ENCODE results near the gene ZNF202.
"Not testable (repeated sequence)": the region's sequence is repeated elsewhere in the genome, so short reads cannot be mapped to it uniquely, and the experiment has no call there.

The ZNF202 gene

GRCh38 chr11:123757976-123758375 is 16.5 kb upstream of the ZNF202 start:
- no peak overlapping the region for H3K4me3 ChIP-seq (ENCODE audit: low read depth, low read length)
- TF ChIP-seq, protein P1, sequence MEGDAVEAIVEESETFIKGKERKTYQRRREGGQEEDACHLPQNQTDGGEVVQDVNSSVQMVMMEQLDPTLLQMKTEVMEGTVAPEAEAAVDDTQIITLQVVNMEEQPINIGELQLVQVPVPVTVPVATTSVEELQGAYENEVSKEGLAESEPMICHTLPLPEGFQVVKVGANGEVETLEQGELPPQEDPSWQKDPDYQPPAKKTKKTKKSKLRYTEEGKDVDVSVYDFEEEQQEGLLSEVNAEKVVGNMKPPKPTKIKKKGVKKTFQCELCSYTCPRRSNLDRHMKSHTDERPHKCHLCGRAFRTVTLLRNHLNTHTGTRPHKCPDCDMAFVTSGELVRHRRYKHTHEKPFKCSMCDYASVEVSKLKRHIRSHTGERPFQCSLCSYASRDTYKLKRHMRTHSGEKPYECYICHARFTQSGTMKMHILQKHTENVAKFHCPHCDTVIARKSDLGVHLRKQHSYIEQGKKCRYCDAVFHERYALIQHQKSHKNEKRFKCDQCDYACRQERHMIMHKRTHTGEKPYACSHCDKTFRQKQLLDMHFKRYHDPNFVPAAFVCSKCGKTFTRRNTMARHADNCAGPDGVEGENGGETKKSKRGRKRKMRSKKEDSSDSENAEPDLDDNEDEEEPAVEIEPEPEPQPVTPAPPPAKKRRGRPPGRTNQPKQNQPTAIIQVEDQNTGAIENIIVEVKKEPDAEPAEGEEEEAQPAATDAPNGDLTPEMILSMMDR (IDR thresholded peaks at IDR 0.05; ENCODE audit: insufficient read depth, low read depth, low read length, missing control alignments), result no peak
- DNase-seq (ENCODE audit: low read depth), result no peak

DNA sequence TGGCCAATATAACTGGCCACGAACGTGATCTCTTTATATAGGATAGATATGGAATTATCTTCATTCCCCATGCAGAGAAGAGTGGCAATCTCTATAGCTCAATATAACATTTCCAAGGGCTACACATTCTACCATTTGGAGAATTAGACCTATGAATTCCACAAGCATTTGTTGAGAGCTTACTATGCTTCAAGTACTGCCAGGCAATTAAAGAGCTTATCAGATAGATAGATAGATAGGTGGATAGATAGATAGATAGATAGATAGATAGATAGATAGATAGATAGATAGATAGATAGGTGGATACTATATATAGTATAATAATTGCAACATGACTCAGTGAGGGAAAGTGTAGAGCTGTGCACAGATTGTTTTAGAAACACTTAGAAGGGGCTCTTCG is 14.4 kb upstream of the ZNF202 start:
- TF ChIP-seq, protein P1 (IDR thresholded peaks at IDR 0.05; ENCODE audit: insufficient read depth, low read depth, low read length, missing control alignments), result no peak
- no peak for DNase-seq (ENCODE audit: low read depth)

DNA sequence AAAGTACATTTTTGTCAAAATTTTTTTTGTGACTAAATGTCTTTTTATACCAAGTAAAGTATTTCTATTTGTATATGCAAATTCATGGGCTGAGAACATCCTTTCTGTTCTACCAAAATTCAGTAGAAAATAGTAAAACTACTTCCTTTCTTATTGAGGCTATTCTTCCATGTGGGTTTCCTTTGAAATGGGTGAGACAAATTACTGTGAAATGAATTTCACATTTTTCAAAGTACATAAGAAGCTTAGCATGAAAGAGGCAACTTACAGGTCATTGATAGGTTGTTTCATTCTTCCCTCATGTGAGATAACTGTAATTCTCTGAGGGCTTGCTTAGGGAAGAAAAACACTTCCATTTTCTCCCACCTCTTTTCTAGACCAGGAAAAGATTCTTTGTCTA is 13.9 kb upstream of the ZNF202 start:
- TF ChIP-seq, protein P1 (IDR thresholded peaks at IDR 0.05; ENCODE audit: insufficient read depth, low read depth, low read length, missing control alignments), result no peak
- DNase-seq (ENCODE audit: low read depth), result no peak
- no peak overlapping the region for H3K4me3 ChIP-seq (ENCODE audit: low read depth, low read length)

More for the DNA sequence above, 14.4 kb upstream of the ZNF202 start:
- H3K4me3 ChIP-seq (ENCODE audit: low read depth, low read length), result no peak overlapping the region

- TF ChIP-seq, protein P1 (IDR thresholded peaks at IDR 0.05; ENCODE audit: insufficient read depth, low read depth, low read length, missing control alignments), result no peak
- no peak for DNase-seq (ENCODE audit: low read depth)
- no peak within 1 kb of the TSS for H3K4me3 ChIP-seq (ENCODE audit: low read depth, low read length)
Measured at GRCh38 chr11:123754101-123754568, 12.7 kb upstream of the ZNF202 start, which contains the start of gene OR6X1. Gene OR6X1 (minus strand): TSS chr11:123754518. CDS start chr11:123754518, 0 bp downstream.

GRCh38 chr11:123753110-123753509 is 11.7 kb upstream of the ZNF202 start:
- H3K4me3 ChIP-seq (ENCODE audit: low read depth, low read length), result no peak overlapping the region
- TF ChIP-seq, protein P1 (IDR thresholded peaks at IDR 0.05; ENCODE audit: insufficient read depth, low read depth, low read length, missing control alignments), result no peak
- peak; percentile 17 for DNase-seq (ENCODE audit: low read depth)

GRCh38 chr11:123751781-123752180 is 10.3 kb upstream of the ZNF202 start:
- TF ChIP-seq, protein P1 (IDR thresholded peaks at IDR 0.05; ENCODE audit: insufficient read depth, low read depth, low read length, missing control alignments), result no peak
- no peak for DNase-seq (ENCODE audit: low read depth)
- no peak overlapping the region for H3K4me3 ChIP-seq (ENCODE audit: low read depth, low read length)

GRCh38 chr11:123748349-123748748 is 6.9 kb upstream of the ZNF202 start:
- not testable (repeated sequence) for DNase-seq (ENCODE audit: low read depth); H3K4me3 ChIP-seq (ENCODE audit: low read depth, low read length)

All from GM12865 (cell line).